PFSK-1 (cell line): Measurements from ENCODE around the gene SATB2.

Experiments
- FOXP2 ChIP-seq: optimal IDR thresholded peaks from 2 replicates; pipeline ENCODE3; 2011; ENCODE audit warnings: borderline replicate concordance, control low read depth, inconsistent platforms; ENCODE audit not compliant: insufficient read depth; ENCODE audit errors: extremely low read length, extremely low read depth
- POLR2AphosphoS5 ChIP-seq: IDR thresholded peaks from 2 replicates; pipeline ENCODE4 v1.6.1; 2012; ENCODE audit warnings: low read depth, mild to moderate bottlenecking, control low read depth, low read length, moderate library complexity
- SIN3A ChIP-seq: IDR thresholded peaks from 2 replicates; pipeline ENCODE4 v1.6.1; 2012; ENCODE audit warnings: mild to moderate bottlenecking, low read length, moderate library complexity, borderline replicate concordance; ENCODE audit not compliant: insufficient read depth
- TAF1 ChIP-seq: IDR thresholded peaks from 2 replicates; pipeline ENCODE4 v1.6.1; 2012; ENCODE audit warnings: low read length, control low read depth, borderline replicate concordance; ENCODE audit not compliant: insufficient read depth
- TF ChIP-seq, protein P1 (sequence below), 2 experiments: IDR thresholded peaks; 2 replicates each; pipeline versions ENCODE4 v1.6.1 to v1.8.0; 2011 to 2012; ENCODE audit warnings: low read depth in 2 of 2, low read length in 2 of 2, control low read depth in 1 of 2, inconsistent platforms in 1 of 2, mild to moderate bottlenecking in 1 of 2, moderate library complexity in 1 of 2; ENCODE audit not compliant: insufficient read depth in 1 of 2

Gene SATB2

GRCh38 chr2:199316851-199317250 is 140.9 kb downstream of the SATB2 start:
- TF ChIP-seq SIN3A (no peak), TAF1 (no peak), POLR2AphosphoS5 (no peak), FOXP2 (no peak)
- TF ChIP-seq, protein P1, sequence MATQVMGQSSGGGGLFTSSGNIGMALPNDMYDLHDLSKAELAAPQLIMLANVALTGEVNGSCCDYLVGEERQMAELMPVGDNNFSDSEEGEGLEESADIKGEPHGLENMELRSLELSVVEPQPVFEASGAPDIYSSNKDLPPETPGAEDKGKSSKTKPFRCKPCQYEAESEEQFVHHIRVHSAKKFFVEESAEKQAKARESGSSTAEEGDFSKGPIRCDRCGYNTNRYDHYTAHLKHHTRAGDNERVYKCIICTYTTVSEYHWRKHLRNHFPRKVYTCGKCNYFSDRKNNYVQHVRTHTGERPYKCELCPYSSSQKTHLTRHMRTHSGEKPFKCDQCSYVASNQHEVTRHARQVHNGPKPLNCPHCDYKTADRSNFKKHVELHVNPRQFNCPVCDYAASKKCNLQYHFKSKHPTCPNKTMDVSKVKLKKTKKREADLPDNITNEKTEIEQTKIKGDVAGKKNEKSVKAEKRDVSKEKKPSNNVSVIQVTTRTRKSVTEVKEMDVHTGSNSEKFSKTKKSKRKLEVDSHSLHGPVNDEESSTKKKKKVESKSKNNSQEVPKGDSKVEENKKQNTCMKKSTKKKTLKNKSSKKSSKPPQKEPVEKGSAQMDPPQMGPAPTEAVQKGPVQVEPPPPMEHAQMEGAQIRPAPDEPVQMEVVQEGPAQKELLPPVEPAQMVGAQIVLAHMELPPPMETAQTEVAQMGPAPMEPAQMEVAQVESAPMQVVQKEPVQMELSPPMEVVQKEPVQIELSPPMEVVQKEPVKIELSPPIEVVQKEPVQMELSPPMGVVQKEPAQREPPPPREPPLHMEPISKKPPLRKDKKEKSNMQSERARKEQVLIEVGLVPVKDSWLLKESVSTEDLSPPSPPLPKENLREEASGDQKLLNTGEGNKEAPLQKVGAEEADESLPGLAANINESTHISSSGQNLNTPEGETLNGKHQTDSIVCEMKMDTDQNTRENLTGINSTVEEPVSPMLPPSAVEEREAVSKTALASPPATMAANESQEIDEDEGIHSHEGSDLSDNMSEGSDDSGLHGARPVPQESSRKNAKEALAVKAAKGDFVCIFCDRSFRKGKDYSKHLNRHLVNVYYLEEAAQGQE (IDR thresholded peaks at IDR 0.05; ENCODE audit: insufficient read depth in 1 of 2, low read depth in 2 of 2, low read length in 2 of 2): no peak

DNA sequence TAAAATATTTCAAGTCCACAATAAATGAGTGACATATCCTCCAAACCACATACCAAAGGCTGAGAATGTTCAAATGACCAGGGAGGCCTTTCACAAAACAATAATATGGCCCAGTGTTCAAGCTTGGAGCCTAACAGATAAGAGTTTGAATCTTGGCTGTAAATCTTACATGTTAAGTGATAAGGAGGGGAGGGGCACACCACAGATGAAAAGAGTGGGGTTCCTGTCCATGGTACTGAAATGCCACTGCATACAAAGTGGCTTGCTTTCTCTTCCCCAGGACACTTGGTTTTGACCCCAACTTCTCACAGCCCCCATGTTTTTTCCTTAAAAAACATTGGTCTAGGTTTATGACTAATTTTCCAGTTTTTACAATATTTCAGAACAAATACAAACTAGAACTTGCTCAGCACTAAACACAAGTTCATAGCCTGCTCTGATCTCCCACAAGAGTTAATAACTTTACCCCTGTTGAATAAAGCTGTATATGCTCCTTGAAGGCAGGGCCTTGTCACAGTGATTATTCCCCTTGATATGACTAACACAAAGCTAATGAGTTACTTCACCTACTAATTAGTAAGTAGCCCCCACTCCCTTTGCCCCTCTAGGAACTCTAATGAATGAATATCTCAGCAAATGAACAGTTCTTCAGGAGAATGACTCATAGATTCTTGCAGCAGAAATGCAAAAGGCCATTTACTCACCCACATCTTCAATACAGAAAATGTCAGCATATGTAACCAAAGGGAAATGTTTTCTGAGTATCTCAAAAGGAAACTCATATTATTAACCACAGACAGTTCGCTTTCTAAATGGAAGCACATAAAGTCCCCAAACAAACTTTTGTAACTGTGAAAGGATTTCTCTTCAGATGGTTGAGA is 142.2 kb downstream of the SATB2 start:
- TF ChIP-seq, protein P1 (IDR thresholded peaks at IDR 0.05; ENCODE audit: insufficient read depth in 1 of 2, low read depth in 2 of 2, low read length in 2 of 2): peak; percentile 74 to 95
- no peak for TF ChIP-seq TAF1

- TF ChIP-seq POLR2AphosphoS5 (no peak), SIN3A (no peak), FOXP2 (no peak), TAF1 (no peak)
- TF ChIP-seq, protein P1 (IDR thresholded peaks at IDR 0.05; ENCODE audit: insufficient read depth in 1 of 2, low read depth in 2 of 2, low read length in 2 of 2): no peak
Observed at GRCh38 chr2:199312931-199313330, 144.8 kb downstream of the SATB2 start.

GRCh38 chr2:199310771-199311585 is 146.8 kb downstream of the SATB2 start:
- TF ChIP-seq FOXP2 (no peak), POLR2AphosphoS5 (no peak), TAF1 (no peak), SIN3A (no peak)
- TF ChIP-seq, protein P1 (IDR thresholded peaks at IDR 0.05; ENCODE audit: insufficient read depth in 1 of 2, low read depth in 2 of 2, low read length in 2 of 2): no peak
